ENCODE data around the gene RNF166.

The RNF166 gene

DNA sequence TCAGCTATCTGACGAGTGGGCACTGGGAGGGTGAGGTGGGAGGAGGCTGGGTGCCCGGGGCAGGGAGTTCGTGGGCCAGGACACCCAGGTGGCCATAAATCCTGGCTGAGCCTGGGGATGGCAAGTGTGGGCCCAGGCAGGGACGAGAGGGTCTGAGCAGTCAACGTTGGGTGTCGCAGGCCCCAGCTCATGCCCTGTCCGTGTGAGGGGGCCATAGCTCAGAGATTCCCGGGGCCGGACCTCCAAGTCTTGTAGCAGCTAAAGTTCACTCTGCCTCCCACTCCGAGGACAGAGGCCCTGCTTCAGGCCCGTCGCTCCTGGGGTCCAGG is 34.5 kb upstream of the RNF166 start:
- ChIA-PET POLR2A (interaction anchor here (1.0 kb wide), 1 partner anchor 68 kb away, joined by 3 read pairs; no protein-coding TSS in a partner anchor), CTCF (no interaction called here)
- DNase-seq (ENCODE audit: extremely low spot score), result no peak
- TF ChIP-seq FOXM1 (IDR thresholded peaks at IDR 0.05; ENCODE audit: borderline replicate concordance) (no peak), ZNF384 (IDR thresholded peaks at IDR 0.05) (no peak), NFRKB (IDR thresholded peaks at IDR 0.05) (no peak), ELF4 (IDR thresholded peaks at IDR 0.05) (no peak), TARDBP (IDR thresholded peaks at IDR 0.05) (no peak), LEF1 (IDR thresholded peaks at IDR 0.05; ENCODE audit: borderline replicate concordance) (no peak), BHLHE40 (IDR thresholded peaks at IDR 0.05; ENCODE audit: borderline replicate concordance) (no peak), SUZ12 (IDR thresholded peaks at IDR 0.05) (no peak), ARNT (IDR thresholded peaks at IDR 0.05) (no peak), FOXK2 (IDR thresholded peaks at IDR 0.05) (no peak), HDGF (IDR thresholded peaks at IDR 0.05; ENCODE audit: borderline replicate concordance) (no peak), L3MBTL2 (conservative IDR thresholded peaks at IDR 0.05) (no peak), CTBP1 (IDR thresholded peaks at IDR 0.05; ENCODE audit: borderline replicate concordance) (no peak)
- TF ChIP-seq, protein P1, sequence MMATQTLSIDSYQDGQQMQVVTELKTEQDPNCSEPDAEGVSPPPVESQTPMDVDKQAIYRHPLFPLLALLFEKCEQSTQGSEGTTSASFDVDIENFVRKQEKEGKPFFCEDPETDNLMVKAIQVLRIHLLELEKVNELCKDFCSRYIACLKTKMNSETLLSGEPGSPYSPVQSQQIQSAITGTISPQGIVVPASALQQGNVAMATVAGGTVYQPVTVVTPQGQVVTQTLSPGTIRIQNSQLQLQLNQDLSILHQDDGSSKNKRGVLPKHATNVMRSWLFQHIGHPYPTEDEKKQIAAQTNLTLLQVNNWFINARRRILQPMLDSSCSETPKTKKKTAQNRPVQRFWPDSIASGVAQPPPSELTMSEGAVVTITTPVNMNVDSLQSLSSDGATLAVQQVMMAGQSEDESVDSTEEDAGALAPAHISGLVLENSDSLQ (IDR thresholded peaks at IDR 0.05), result no peak

DNA sequence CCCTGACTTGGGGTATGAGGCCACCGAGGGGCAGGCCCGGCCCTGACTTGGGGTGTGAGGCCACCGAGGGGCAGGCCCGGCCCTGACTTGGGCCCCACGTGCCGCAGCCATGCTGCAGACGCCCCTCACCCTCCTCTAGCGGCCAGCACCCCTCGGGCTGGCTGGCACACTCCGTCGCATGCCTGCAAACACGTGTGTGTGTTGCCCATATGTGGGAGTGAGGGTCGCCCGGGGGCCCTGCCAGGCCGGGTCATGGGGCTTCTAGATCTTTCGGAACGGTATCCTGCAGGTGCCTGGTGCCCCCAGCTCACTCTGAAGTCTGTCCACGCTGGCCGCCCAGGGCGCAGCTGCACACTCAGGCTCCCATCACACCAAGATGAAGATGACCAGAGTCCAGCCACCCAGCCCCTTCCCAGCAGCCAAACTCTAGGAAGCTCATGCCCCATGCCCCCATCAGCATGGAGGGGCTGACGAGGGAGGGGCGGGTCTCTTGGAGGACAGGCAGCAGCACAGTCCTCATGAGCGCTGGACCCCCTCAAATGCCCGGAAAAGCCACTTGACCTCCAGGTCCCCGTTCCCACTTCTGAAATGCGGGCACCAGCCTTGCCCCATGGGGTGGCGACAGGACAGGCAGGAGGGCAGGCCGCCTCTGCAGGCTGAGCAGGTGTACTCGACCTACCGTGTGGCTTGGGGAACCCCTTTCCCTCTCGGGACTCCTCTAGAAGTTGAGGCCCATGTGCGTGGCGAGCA is 33.9 kb upstream of the RNF166 start:
- POLR2A ChIA-PET, result no interaction called here
- CTCF ChIA-PET, result no interaction called here
- DNase-seq (ENCODE audit: extremely low spot score), result no peak
- no peak for TF ChIP-seq NFRKB (IDR thresholded peaks at IDR 0.05)
- TF ChIP-seq SP1 (IDR thresholded peaks at IDR 0.05), result no peak
- no peak for TF ChIP-seq L3MBTL2 (conservative IDR thresholded peaks at IDR 0.05)

DNA sequence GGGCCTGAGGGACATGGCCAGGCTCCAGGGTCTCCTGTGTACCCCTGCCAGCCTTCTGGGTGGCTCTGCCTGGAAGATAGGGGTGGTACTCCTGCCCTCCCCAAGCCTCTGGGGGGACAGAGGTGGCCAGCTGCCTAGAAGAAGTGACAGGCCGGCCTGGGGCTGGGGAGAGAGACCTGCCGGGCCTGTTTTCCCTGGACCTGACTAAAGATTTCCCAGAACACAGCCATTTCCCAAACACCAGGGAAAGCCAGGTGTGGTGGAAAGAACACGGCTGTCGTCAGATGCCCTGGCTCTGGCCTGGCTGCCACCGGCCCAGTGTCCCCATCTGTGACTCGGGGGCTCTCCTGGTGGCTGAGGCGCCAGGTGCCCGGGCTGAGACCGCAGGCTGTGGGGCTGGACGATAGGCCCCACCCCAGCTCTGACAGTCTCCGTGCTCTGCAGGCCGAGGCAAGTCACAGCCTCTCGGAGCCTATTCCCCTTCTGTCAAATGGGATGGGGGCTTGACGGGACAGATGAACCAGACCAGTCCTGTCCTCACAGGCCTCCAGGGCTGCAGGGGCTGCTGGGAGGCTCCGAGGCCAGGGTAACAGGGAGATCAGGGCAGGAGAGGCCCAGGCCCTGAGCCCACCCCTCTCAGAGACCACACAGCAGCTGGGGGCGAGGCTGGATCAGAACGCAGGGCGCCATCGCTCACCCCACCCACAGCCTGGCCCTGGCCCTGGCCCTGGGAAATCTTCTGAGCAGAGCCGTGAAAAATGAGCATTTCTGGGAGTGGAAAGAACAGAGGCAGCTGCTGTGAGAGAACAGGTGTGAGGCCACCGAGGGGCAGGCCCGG is 33.1 kb upstream of the RNF166 start:
- no peak for DNase-seq (ENCODE audit: extremely low spot score)
- TF ChIP-seq FOXA1 (IDR thresholded peaks at IDR 0.05), result no peak
- no peak for TF ChIP-seq LEF1 (IDR thresholded peaks at IDR 0.05; ENCODE audit: borderline replicate concordance)
- no peak for TF ChIP-seq CTBP1 (IDR thresholded peaks at IDR 0.05; ENCODE audit: borderline replicate concordance)
- no peak for TF ChIP-seq FOXM1 (IDR thresholded peaks at IDR 0.05; ENCODE audit: borderline replicate concordance)
- no peak for TF ChIP-seq ELF4 (IDR thresholded peaks at IDR 0.05)
- TF ChIP-seq SUZ12 (IDR thresholded peaks at IDR 0.05), result no peak
- no peak for TF ChIP-seq SP1 (IDR thresholded peaks at IDR 0.05)
- TF ChIP-seq, protein P1 (IDR thresholded peaks at IDR 0.05), result no peak
- no peak for TF ChIP-seq FOXK2 (IDR thresholded peaks at IDR 0.05)
- TF ChIP-seq NFRKB (IDR thresholded peaks at IDR 0.05), result no peak
- TF ChIP-seq BHLHE40 (IDR thresholded peaks at IDR 0.05; ENCODE audit: borderline replicate concordance), result no peak
- no peak for TF ChIP-seq TARDBP (IDR thresholded peaks at IDR 0.05)
- TF ChIP-seq HDGF (IDR thresholded peaks at IDR 0.05; ENCODE audit: borderline replicate concordance), result no peak
- no peak for TF ChIP-seq ZNF384 (IDR thresholded peaks at IDR 0.05)
- no peak for TF ChIP-seq ARNT (IDR thresholded peaks at IDR 0.05)
- TF ChIP-seq L3MBTL2 (conservative IDR thresholded peaks at IDR 0.05), result no peak
- ChIA-PET POLR2A (no interaction called here), CTCF (no interaction called here)

DNA sequence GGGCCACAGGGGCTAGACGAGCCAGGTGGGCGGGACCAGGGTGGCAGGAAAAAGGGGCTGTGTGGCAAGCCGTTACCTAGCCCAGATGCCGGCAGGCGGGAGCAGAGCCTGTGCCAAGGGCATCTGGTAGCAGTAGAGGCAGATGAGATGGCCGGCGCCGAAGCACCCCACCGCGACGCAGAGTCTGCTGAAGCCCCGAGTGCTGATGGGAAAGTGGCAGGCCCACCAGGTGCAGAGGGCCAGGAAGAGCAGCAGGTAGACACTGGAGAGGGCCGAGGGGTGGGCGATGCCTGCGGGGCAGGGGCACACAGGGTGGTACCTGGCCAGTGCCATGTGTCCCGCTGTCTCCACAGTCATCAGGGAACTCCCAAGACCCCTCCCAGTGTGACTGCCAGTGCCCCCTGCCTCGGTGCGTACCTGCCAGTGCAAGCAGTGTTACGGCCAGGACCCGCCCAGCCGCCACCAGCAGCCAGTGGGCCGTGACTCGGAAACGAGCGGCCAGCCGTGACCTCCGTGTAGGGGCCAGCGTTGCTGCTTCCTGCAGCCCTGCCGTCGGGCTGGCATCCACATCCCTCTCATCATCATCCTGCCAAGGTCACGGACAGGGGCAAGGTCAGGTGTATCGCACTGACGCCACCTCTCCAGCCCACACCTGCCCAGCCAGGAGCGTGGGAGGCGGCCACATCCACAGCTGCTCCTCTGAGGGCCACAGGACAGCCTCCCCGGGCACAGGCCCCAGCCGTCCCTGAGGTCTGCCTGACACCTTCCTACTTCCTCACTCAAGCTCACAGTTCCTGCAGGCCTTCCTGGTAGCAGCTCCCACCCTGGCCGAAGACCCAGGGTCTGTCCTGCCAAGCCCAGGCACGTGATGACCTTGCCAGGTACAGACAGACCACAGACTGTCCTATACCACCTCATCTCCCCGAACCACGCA is 32.2 kb upstream of the RNF166 start:
- TF ChIP-seq FOXM1 (IDR thresholded peaks at IDR 0.05; ENCODE audit: borderline replicate concordance) (no peak), HDGF (IDR thresholded peaks at IDR 0.05; ENCODE audit: borderline replicate concordance) (no peak), ELF4 (IDR thresholded peaks at IDR 0.05) (no peak), ARNT (IDR thresholded peaks at IDR 0.05) (no peak)
- TF ChIP-seq, protein P1 (IDR thresholded peaks at IDR 0.05), result no peak
- ChIA-PET CTCF (interaction anchor here (0.7 to 1.2 kb wide), 4 partner anchors 18 to 429 kb away, joined by 3 to 7 read pairs (median 6); no protein-coding TSS in a partner anchor), POLR2A (interaction anchor here (1.4 to 1.8 kb wide), 3 partner anchors 46 to 62 kb away, joined by 6 to 7 read pairs (median 6); no protein-coding TSS in a partner anchor)
- DNase-seq (ENCODE audit: extremely low spot score), result no peak
